KMS-11 (cell line): Measurements from ENCODE around the gene C16orf46.

ENCODE experiments used
- H2AFZ ChIP-seq: fragments of 200-600 bp; sonication (generic); 2 replicates; pipeline ENCODE4 v1.6.1; 2016; ENCODE audit warnings: antibody characterized with exemption, mixed run types, low read depth
- H3K27ac ChIP-seq: fragments of 200-600 bp; sonication (generic); 2 replicates; pipeline ENCODE4 v1.6.1; 2016; ENCODE audit warnings: mild to moderate bottlenecking, mixed run types
- H3K27me3 ChIP-seq: fragments of 200-600 bp; sonication (generic); 2 replicates; pipeline ENCODE4 v1.6.1; 2017; ENCODE audit warnings: mild to moderate bottlenecking, low read depth, mixed run types, moderate library complexity; ENCODE audit not compliant: insufficient read depth
- H3K36me3 ChIP-seq: fragments of 200-600 bp; sonication (generic); 2 replicates; pipeline ENCODE4 v1.6.1; 2017; ENCODE audit warnings: mild to moderate bottlenecking, mixed run types; ENCODE audit not compliant: insufficient read depth
- H3K4me1 ChIP-seq: fragments of 200-600 bp; sonication (generic); 2 replicates; pipeline ENCODE4 v1.6.1; 2016; ENCODE audit warnings: mild to moderate bottlenecking, low read depth, mixed run types; ENCODE audit not compliant: poor library complexity, severe bottlenecking
- H3K4me2 ChIP-seq: fragments of 200-600 bp; sonication (generic); 2 replicates; pipeline ENCODE4 v1.7.0; 2016; ENCODE audit warnings: mild to moderate bottlenecking, mixed run types
- H3K4me3 ChIP-seq: fragments of 200-600 bp; sonication (generic); IDR thresholded peaks from 2 replicates; pipeline ENCODE4 v1.6.1; 2017; ENCODE audit warnings: low read depth, low read length, mixed read lengths; ENCODE audit not compliant: insufficient read depth
- H3K79me2 ChIP-seq: fragments of 200-600 bp; sonication (generic); 2 replicates; pipeline ENCODE4 v1.6.1; 2016; ENCODE audit warnings: low read depth, mixed run types; ENCODE audit not compliant: insufficient read depth
- H3K9ac ChIP-seq: fragments of 200-600 bp; sonication (generic); 2 replicates; pipeline ENCODE4 v1.6.1; 2016; ENCODE audit warnings: mild to moderate bottlenecking, mixed run types
- H4K20me1 ChIP-seq: fragments of 200-600 bp; sonication (generic); 2 replicates; pipeline ENCODE4 v1.6.1; 2016; ENCODE audit warnings: mild to moderate bottlenecking, mixed run types; ENCODE audit not compliant: insufficient read depth
- CTCF ChIP-seq: fragments of 200-600 bp; sonication (generic); conservative IDR thresholded peaks from 2 replicates; pipeline ENCODE4 v1.6.1; 2017; ENCODE audit warnings: low read depth, mild to moderate bottlenecking, antibody characterized with exemption, low read length, moderate library complexity, mixed read lengths

C16orf46 gene

DNA sequence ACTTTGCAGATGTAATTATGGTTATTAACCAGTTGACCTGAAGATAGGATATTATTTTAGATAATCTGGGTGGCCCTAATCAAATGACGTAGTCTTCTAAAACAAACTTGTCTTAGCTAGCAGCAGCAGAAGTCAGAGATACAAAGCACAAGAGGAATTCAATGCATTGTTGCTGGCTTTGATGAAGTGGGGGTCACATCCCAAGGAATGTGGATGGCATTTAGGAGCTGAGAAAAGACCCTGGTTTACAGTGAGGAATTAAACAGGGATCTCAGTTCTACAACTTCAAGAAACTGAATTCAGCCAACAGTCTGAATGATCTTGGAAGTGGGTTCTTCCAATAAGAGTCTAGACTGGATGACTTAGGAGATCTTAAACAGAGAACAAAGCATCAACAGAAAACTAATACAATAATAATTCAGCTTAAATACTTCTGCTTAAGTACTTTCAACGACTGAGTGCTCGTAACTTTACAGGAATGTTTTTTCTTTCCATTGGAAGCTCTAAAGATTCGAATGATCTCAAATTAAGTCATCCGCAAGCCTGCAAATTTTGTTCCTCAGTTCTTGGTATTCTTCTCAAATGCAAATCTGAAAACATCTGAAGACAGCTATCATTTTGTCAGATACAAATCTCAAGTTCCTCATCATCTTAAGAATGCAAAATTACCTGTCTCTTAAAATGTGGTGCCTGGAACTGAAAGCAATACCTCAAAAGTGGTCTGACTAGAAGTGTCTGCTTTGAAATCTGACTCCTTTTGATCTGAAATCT lies 3.3 kb downstream of the C16orf46 start:
- TF ChIP-seq CTCF, result no peak
- H3K79me2 ChIP-seq, result no peaks in the 10 kb centered on the region
- H4K20me1 ChIP-seq, result no peaks in the 10 kb centered on the region
- no peak overlapping the region for H3K9ac ChIP-seq
- H3K27ac ChIP-seq, result no peak overlapping the region
- no peaks in the 10 kb centered on the region for H3K36me3 ChIP-seq
- no peak overlapping the region for H2AFZ ChIP-seq
- H3K4me3 ChIP-seq, result no peak overlapping the region
- H3K4me1 ChIP-seq, result peaks cover 7% of the 10 kb centered on the region
- H3K27me3 ChIP-seq, result no peaks in the 10 kb centered on the region
- H3K4me2 ChIP-seq, result no peak overlapping the region

DNA sequence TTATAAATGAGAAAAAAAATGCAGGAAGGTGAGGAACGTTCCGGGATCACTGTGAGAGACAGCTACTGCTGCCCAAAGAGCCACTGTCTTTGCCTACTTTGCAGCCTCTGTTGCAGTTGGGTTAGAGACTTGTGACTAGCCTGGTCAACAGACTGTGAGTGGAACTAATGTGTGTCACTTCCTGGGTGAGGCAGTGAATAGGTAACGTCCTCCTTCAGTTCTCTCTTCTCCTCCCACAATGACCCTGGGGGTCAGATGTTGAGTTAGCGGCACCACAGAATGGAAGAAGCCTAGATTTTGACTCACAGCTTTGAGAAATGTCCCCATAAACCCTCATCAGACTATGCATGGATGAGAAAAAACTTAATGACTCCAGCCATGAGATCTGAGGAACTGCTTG lies 5.2 kb downstream of the C16orf46 start:
- Histone ChIP-seq H3K4me1 (peaks cover 7% of the 10 kb centered on the region), H4K20me1 (no peaks in the 10 kb centered on the region), H3K4me3 (no peak overlapping the region), H3K27ac (no peak overlapping the region), H3K36me3 (no peaks in the 10 kb centered on the region), H2AFZ (no peak overlapping the region), H3K9ac (no peak overlapping the region), H3K4me2 (no peak overlapping the region), H3K79me2 (no peaks in the 10 kb centered on the region), H3K27me3 (no peaks in the 10 kb centered on the region)
- TF ChIP-seq CTCF, result no peak

- Histone ChIP-seq H3K27ac (no peak overlapping the region), H2AFZ (no peak overlapping the region), H3K4me2 (no peak overlapping the region), H3K4me1 (peaks cover 3% of the 10 kb centered on the region), H3K4me3 (no peak overlapping the region), H4K20me1 (no peaks in the 10 kb centered on the region), H3K79me2 (no peaks in the 10 kb centered on the region), H3K27me3 (no peaks in the 10 kb centered on the region), H3K9ac (no peak overlapping the region), H3K36me3 (no peaks in the 10 kb centered on the region)
- no peak for TF ChIP-seq CTCF
These were observed 6.1 kb downstream of the C16orf46 start for GRCh38 chr16:81070979-81071378.

GRCh38 chr16:81069063-81069462 lies 8.0 kb downstream of the C16orf46 start:
- H2AFZ ChIP-seq, result no peak overlapping the region
- no peaks in the 10 kb centered on the region for H3K27me3 ChIP-seq
- H4K20me1 ChIP-seq, result no peaks in the 10 kb centered on the region
- H3K4me3 ChIP-seq, result no peak overlapping the region
- no peak overlapping the region for H3K27ac ChIP-seq
- no peaks in the 10 kb centered on the region for H3K79me2 ChIP-seq
- H3K36me3 ChIP-seq, result no peaks in the 10 kb centered on the region
- H3K4me1 ChIP-seq, result no peaks in the 10 kb centered on the region
- no peak overlapping the region for H3K4me2 ChIP-seq
- H3K9ac ChIP-seq, result no peak overlapping the region
- TF ChIP-seq CTCF, result no peak
